Adrenal gland (tissue), 12 donors: ENCODE results near the gene AUTS2. TPM values are rescaled to one million over a fixed set of nuclear protein-coding genes. Genes with fewer than 3 reads are reported as not detected.

Experiments used
- DNase-seq, 7 donors: peaks; one replicate each; pipeline ENCODE4 v3.0.0-alpha.2; 2019 to 2020
- H3K27ac ChIP-seq, 5 donors: fragments of 200-600 bp; sonication (generic) in 4 of 5; 1 replicate in 3 of 5; 2 replicates in 2 of 5; pipeline versions ENCODE4 v1.5.1 to v1.8.0; 2016 to 2020; ENCODE audit warnings: mild to moderate bottlenecking in 1 of 5
- H3K27me3 ChIP-seq: fragments of 200-600 bp; 2 replicates; pipeline ENCODE4 v1.8.0; 2021
- H3K36me3 ChIP-seq, 2 donors: fragments of 200-600 bp; replicated peaks in 1 of 2; 1 replicate in 1 of 2; 2 replicates in 1 of 2; pipeline versions ENCODE4 v1.5.1 to v1.8.0; 2018 to 2022
- H3K4me1 ChIP-seq, 2 donors: fragments of 200-600 bp; replicated peaks in 1 of 2; 1 replicate in 1 of 2; 2 replicates in 1 of 2; pipeline versions ENCODE4 v1.5.1 to v1.8.0; 2018 to 2021
- H3K4me3 ChIP-seq, 4 donors: fragments of 200-600 bp; sonication (generic) in 3 of 4; one replicate each; pipeline ENCODE4 v1.5.1; 2016 to 2018
- H3K9me3 ChIP-seq, 3 donors: fragments of 200-600 bp; sonication (generic) in 1 of 3; replicated peaks in 1 of 3; 1 replicate in 2 of 3; 2 replicates in 1 of 3; pipeline versions ENCODE4 v1.5.1 to v1.8.0; 2016 to 2021
- POLR2A ChIP-seq, 2 donors: fragments of 450-650 bp; IDR thresholded peaks; one replicate each; pipeline ENCODE4 v1.6.1; 2017; ENCODE audit warnings: antibody characterized with exemption in 2 of 2, mild to moderate bottlenecking in 2 of 2, moderate library complexity in 1 of 2
- WGBS, 4 donors: extraction: QIAGEN DNeasy Blood & Tissue Kit in 2 of 4; methylation state at CpG; one replicate each; pipeline versions ENCODE4 v1.1.5 to v1.1.7; 2013 to 2017; 5-methylcytosine and 5-hydroxymethylcytosine counted together
- intact Hi-C, 2 donors: fragments of 100-400 bp; cut with DNase I; formaldehyde crosslinking; loops; one replicate each; pipeline versions ENCODE4 v1.14.1 to v1.15.0; 2022 to 2023
- polyA plus RNA-seq, 3 donors: library from polyadenylated mRNA; stranded (reverse); fragments of 200-250 nt in 2 of 3; fragments of 350-450 nt in 1 of 3; fragmentation: Illumina TruSeq in 1 of 3; extraction: RNeasy Lipid Tissue Mini Kit (QIAGEN cat#74804) in 1 of 3; gene quantifications; one replicate each; pipeline ENCODE4 v1.2.3, GENCODE V29; 2013 to 2014
- total RNA-seq, 9 donors: library from RNA; depleted of rRNA in 4 of 9; stranded (reverse); fragments of >200 nt in 4 of 9; fragments of 120-200 nt in 1 of 9; fragmentation: NEBNext Ultra II Directional in 1 of 9; extraction: Animal tissue kit (Norgen Biotek cat#: 25700) in 1 of 9; gene quantifications; one replicate each; pipeline versions ENCODE4 v1.1.0 to v1.2.4, GENCODE V29; 2013 to 2023
- TF ChIP-seq, protein P1 (sequence below), 6 experiments: fragments of 450-650 bp in 4 of 6; fragments of 200-600 bp in 2 of 6; sonication (generic) in 1 of 6; IDR thresholded peaks; 1 replicate in 5 of 6; 2 replicates in 1 of 6; pipeline versions ENCODE4 v1.5.1 to v1.8.0; 2016 to 2021; ENCODE audit warnings: antibody characterized with exemption in 6 of 6, mild to moderate bottlenecking in 2 of 6, moderate library complexity in 1 of 6
- donor health status: healthy with polysubstance abuse.
- donor health status: Bipolar disorder and iron deficiency.
- donor health status: DM: yes; HTN: yes; CAD: no.
- donor health status: DM: no; HTN: no; CAD: no.
- donor health status: DM: no; HTN: no; CAD: no.
- donor health status: DM: yes; HTN: yes; CAD: no.

AUTS2 gene
- total and polyA plus RNA-seq, 12 donors: 6.4 to 44.0 (median 15.2) TPM

GRCh38 chr7:69622960-69623359 lies 24.7 kb downstream of the AUTS2 start:
- DNase-seq: no peak
- H3K9me3 ChIP-seq: no peaks in the 10 kb centered on the region
- no peak overlapping the region for H3K4me3 ChIP-seq
- WGBS, 4 donors: 73 to 76% (median 74%) methylated on average over 3 of the region's 3 CpGs
- H3K27me3 ChIP-seq: no peaks in the 10 kb centered on the region
- peaks cover 0 to 11% of the 10 kb centered on the region in 2 donors for H3K4me1 ChIP-seq
- intact Hi-C loops: no loop called here
- TF ChIP-seq POLR2A (IDR thresholded peaks at IDR 0.05): no peak
- TF ChIP-seq, protein P1, sequence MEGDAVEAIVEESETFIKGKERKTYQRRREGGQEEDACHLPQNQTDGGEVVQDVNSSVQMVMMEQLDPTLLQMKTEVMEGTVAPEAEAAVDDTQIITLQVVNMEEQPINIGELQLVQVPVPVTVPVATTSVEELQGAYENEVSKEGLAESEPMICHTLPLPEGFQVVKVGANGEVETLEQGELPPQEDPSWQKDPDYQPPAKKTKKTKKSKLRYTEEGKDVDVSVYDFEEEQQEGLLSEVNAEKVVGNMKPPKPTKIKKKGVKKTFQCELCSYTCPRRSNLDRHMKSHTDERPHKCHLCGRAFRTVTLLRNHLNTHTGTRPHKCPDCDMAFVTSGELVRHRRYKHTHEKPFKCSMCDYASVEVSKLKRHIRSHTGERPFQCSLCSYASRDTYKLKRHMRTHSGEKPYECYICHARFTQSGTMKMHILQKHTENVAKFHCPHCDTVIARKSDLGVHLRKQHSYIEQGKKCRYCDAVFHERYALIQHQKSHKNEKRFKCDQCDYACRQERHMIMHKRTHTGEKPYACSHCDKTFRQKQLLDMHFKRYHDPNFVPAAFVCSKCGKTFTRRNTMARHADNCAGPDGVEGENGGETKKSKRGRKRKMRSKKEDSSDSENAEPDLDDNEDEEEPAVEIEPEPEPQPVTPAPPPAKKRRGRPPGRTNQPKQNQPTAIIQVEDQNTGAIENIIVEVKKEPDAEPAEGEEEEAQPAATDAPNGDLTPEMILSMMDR (IDR thresholded peaks at IDR 0.05): no peak
- no peaks in the 10 kb centered on the region for H3K36me3 ChIP-seq
- no peak overlapping the region for H3K27ac ChIP-seq

- 54 to 68% (median 64%) methylated on average over 8 of the region's 8 CpGs for WGBS, 4 donors
- TF ChIP-seq, protein P1 (IDR thresholded peaks at IDR 0.05): no peak
- TF ChIP-seq POLR2A (IDR thresholded peaks at IDR 0.05): no peak
- H3K9me3 ChIP-seq: no peaks in the 10 kb centered on the region
- no peaks in the 10 kb centered on the region for H3K36me3 ChIP-seq
- peaks cover 0 to 11% of the 10 kb centered on the region in 2 donors for H3K4me1 ChIP-seq
- no peak overlapping the region for H3K27ac ChIP-seq
- no peak overlapping the region for H3K4me3 ChIP-seq
- peak in 3 of 7 donors; percentile 34 to 51 (median 40) for DNase-seq
- no peaks in the 10 kb centered on the region for H3K27me3 ChIP-seq
- intact Hi-C loops: no loop called here
These were observed 26.4 kb downstream of the AUTS2 start for GRCh38 chr7:69624435-69625230.

DNA sequence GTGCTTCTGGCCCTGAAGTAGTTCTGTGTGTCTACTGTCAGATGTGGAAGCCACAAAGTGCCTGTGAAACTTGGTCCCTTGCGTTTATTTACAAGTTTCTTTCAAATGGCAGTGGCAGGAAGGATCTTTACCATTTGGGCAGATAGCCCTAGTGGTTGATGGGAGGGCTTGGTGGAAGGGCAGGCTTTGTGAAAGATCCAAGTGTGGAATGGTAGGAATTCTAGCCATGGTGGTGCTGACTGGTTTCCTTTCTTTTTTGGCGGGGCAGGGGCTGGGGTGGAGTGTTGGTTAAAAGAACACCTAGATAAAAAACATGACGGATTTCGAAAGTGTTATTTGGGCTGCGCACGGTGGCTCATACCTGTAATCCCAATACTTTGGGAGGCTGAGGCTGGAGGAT lies 27.0 kb downstream of the AUTS2 start:
- 89 to 97% (median 93%) methylated on average over 6 of the region's 6 CpGs for WGBS, 4 donors
- intact Hi-C loops: no loop called here
- H3K27me3 ChIP-seq: no peaks in the 10 kb centered on the region

GRCh38 chr7:69625798-69626197 lies 27.5 kb downstream of the AUTS2 start:
- peaks cover 9 to 23% of the 10 kb centered on the region in 2 donors for H3K4me1 ChIP-seq
- intact Hi-C loops: no loop called here
- no peak overlapping the region for H3K27ac ChIP-seq
- DNase-seq: no peak
- no peaks in the 10 kb centered on the region for H3K9me3 ChIP-seq
- no peak for TF ChIP-seq POLR2A (IDR thresholded peaks at IDR 0.05)
- TF ChIP-seq, protein P1 (IDR thresholded peaks at IDR 0.05): no peak
- H3K27me3 ChIP-seq: no peaks in the 10 kb centered on the region
- no peaks in the 10 kb centered on the region for H3K36me3 ChIP-seq
- 79 to 82% (median 82%) methylated on average over 2 of the region's 2 CpGs for WGBS, 4 donors
- no peak overlapping the region for H3K4me3 ChIP-seq

More for the DNA sequence above, 27.0 kb downstream of the AUTS2 start:
- Histone ChIP-seq H3K36me3 (no peaks in the 10 kb centered on the region), H3K4me1 (peaks cover 3 to 17% of the 10 kb centered on the region in 2 donors), H3K27ac (no peak overlapping the region), H3K9me3 (no peaks in the 10 kb centered on the region), H3K4me3 (no peak overlapping the region)
- TF ChIP-seq, protein P1 (IDR thresholded peaks at IDR 0.05): no peak
- no peak for TF ChIP-seq POLR2A (IDR thresholded peaks at IDR 0.05)
- no peak for DNase-seq
